K562 (cell line): Measurements from ENCODE around the gene SPOCK2. TPM values are rescaled to one million over a fixed set of nuclear protein-coding genes. Genes with fewer than 3 reads are reported as not detected.
A peak's percentile ranks its signal among the peaks of the same experiment; 100 is the strongest.

Source experiments
- ARNT ChIP-seq, 2 experiments: fragments of 450-650 bp; IDR thresholded peaks; 2 replicates each; pipeline ENCODE4 v1.6.1; 2016; ENCODE audit warnings: mild to moderate bottlenecking in 1 of 2
- ATF1 ChIP-seq, 2 experiments: fragments of 450-650 bp in 1 of 2; IDR thresholded peaks; 2 replicates each; pipeline ENCODE4 v1.6.1; 2016; ENCODE audit warnings: missing compliant biosample characterization in 1 of 2, missing genetic modification characterization in 1 of 2
- CEBPB ChIP-seq: fragments of 450-650 bp; IDR thresholded peaks from 2 replicates; pipeline ENCODE4 v1.6.1; 2016; ENCODE audit warnings: missing genetic modification characterization, missing compliant biosample characterization
- DEAF1 ChIP-seq: fragments of 450-650 bp; formaldehyde crosslinking; IDR thresholded peaks from 2 replicates; pipeline ENCODE4 v1.4.0; 2020; ENCODE audit warnings: mild to moderate bottlenecking, moderate library complexity
- E2F6 ChIP-seq, 2 experiments: IDR thresholded peaks; 2 replicates each; pipeline ENCODE4 v1.6.1; 2011; ENCODE audit warnings: borderline replicate concordance in 1 of 2, control low read depth in 1 of 2, low read depth in 1 of 2, low read length in 1 of 2, mild to moderate bottlenecking in 1 of 2, mixed read lengths in 1 of 2, moderate library complexity in 1 of 2; ENCODE audit not compliant: insufficient read depth in 1 of 2, insufficient read length in 1 of 2, poor library complexity in 1 of 2, severe bottlenecking in 1 of 2; ENCODE audit errors: extremely low read depth in 1 of 2
- ELF1 ChIP-seq: fragments of 200-800 bp; sonication (Bioruptor generic); IDR thresholded peaks from 2 replicates; pipeline ENCODE4 v1.6.1; 2016; ENCODE audit warnings: missing genetic modification characterization, missing compliant biosample characterization
- FOS ChIP-seq: IDR thresholded peaks from 3 replicates; pipeline ENCODE4 v1.6.1; 2011; ENCODE audit not compliant: insufficient read length; ENCODE audit errors: extremely low read depth
- FOXA1 ChIP-seq: fragments of 450-650 bp; IDR thresholded peaks from 2 replicates; pipeline ENCODE4 v1.6.1; 2016; ENCODE audit warnings: mild to moderate bottlenecking, borderline replicate concordance
- HDAC2 ChIP-seq: fragments of 450-650 bp; IDR thresholded peaks from 2 replicates; pipeline ENCODE4 v1.6.1; 2016; ENCODE audit warnings: mild to moderate bottlenecking
- MCM2 ChIP-seq: fragments of 450-650 bp; IDR thresholded peaks from 2 replicates; pipeline ENCODE4 v1.6.1; 2017; ENCODE audit warnings: low read depth, mild to moderate bottlenecking
- MCM5 ChIP-seq: fragments of 450-650 bp; IDR thresholded peaks from 2 replicates; pipeline ENCODE4 v1.6.1; 2016; ENCODE audit warnings: low read depth
- PHF20 ChIP-seq: fragments of 450-650 bp; IDR thresholded peaks from 2 replicates; pipeline ENCODE4 v1.6.1; 2018; ENCODE audit not compliant: partially characterized antibody
- PRPF4 ChIP-seq: fragments of 200-400 bp; formaldehyde crosslinking; IDR thresholded peaks from one replicate; pipeline ENCODE4 v1.6.1; 2017; ENCODE audit warnings: low read length, low read depth, mild to moderate bottlenecking; ENCODE audit not compliant: insufficient read depth, poor library complexity, severe bottlenecking
- ZNF23 ChIP-seq: fragments of 250-450 bp; sonication (Bioruptor Pico); IDR thresholded peaks from 2 replicates; pipeline ENCODE4 v1.4.0; 2020; ENCODE audit warnings: mild to moderate bottlenecking
- ZNF318 ChIP-seq, 2 experiments: fragments of 450-650 bp; IDR thresholded peaks; 2 replicates each; pipeline ENCODE4 v1.6.1; 2016; ENCODE audit warnings: mild to moderate bottlenecking in 2 of 2, borderline replicate concordance in 1 of 2, low read depth in 1 of 2, moderate library complexity in 1 of 2
- ZNF696 ChIP-seq: fragments of 250-450 bp; sonication (Bioruptor Pico); conservative IDR thresholded peaks from 2 replicates; pipeline ENCODE4 v1.4.0; 2020; ENCODE audit warnings: mild to moderate bottlenecking, moderate library complexity
- polyA plus RNA-seq, 8 experiments: library from polyadenylated mRNA; depleted of rRNA in 4 of 8; stranded (reverse) in 5 of 8; unstranded in 3 of 8; fragments of >200 nt; fragmentation: Nextera tagmentation in 2 of 8; fragmentation: Illumina TruSeq in 1 of 8; extraction: Ambion mirVana in 2 of 8; extraction: Trizol in 1 of 8; gene quantifications; 2 replicates each; pipeline versions ENCODE4 v1.2.1 to v1.2.3, GENCODE V29; 2011 to 2014; ENCODE audit warnings: inconsistent platforms in 1 of 8, missing spikeins in 1 of 8
- total RNA-seq, 7 experiments: library from RNA; depleted of rRNA in 6 of 7; stranded (reverse); fragments of >200 nt in 6 of 7; fragmentation: Illumina TruSeq in 2 of 7; extraction: Trizol in 2 of 7; gene quantifications; 2 replicates each; pipeline versions ENCODE4 v1.2.1 to v1.2.3, GENCODE V29; 2011 to 2021; ENCODE audit warnings: low replicate concordance in 1 of 7

The SPOCK2 gene
- total and polyA plus RNA-seq, 9 of the 15 experiments (the other 6 are each of a cell fraction or from before 2014, with no cell fraction given), result 0.04 to 0.86 (median 0.11) TPM; not detected in 2

- TF ChIP-seq ZNF318 (IDR thresholded peaks at IDR 0.05; ENCODE audit: borderline replicate concordance in 1 of 2, low read depth in 1 of 2) (peak in 1 of 2 experiments; percentile 76; a peak in 2 of 4 replicates), FOXA1 (no peak), FOS (peak; percentile 79), E2F6 (IDR thresholded peaks at IDR 0.05; ENCODE audit: borderline replicate concordance in 1 of 2, extremely low read depth in 1 of 2, insufficient read depth in 1 of 2, insufficient read length in 1 of 2, low read depth in 1 of 2, low read length in 1 of 2, poor library complexity in 1 of 2, severe bottlenecking in 1 of 2) (no peak), MCM5 (no peak), ZNF23 (CRISPR knock-in tag) (no peak), ATF1 (CRISPR knock-in tag; IDR thresholded peaks at IDR 0.05) (no peak), ATF1 (tag; IDR thresholded peaks at IDR 0.05) (peak; percentile 80), MCM2 (no peak), ARNT (IDR thresholded peaks at IDR 0.05) (no peak), DEAF1 (CRISPR knock-in tag) (peak; percentile 8; the same call in 1 of the 2 replicates), ZNF696 (CRISPR knock-in tag) (no peak), PRPF4 (no peak), CEBPB (tag) (no peak), PHF20 (no peak), ELF1 (tag) (no peak), HDAC2 (peak; percentile 73)
Observed at GRCh38 chr10:72097448-72098300, 9.3 kb upstream of the SPOCK2 start (continued).
